ENCODE results near the gene FNIP1.
"Not testable (repeated sequence)": the region's sequence is repeated elsewhere in the genome, so short reads cannot be mapped to it uniquely, and the experiment has no call there.

FNIP1 gene

GRCh38 chr5:131749723-131750470 lies 46.9 kb downstream of the FNIP1 start:
- no peak for DNase-seq

- no peak for DNase-seq
Measured at GRCh38 chr5:131749138-131749537, 47.7 kb downstream of the FNIP1 start.

- no peak for DNase-seq
Measured at GRCh38 chr5:131747180-131748105, 49.4 kb downstream of the FNIP1 start.

DNA sequence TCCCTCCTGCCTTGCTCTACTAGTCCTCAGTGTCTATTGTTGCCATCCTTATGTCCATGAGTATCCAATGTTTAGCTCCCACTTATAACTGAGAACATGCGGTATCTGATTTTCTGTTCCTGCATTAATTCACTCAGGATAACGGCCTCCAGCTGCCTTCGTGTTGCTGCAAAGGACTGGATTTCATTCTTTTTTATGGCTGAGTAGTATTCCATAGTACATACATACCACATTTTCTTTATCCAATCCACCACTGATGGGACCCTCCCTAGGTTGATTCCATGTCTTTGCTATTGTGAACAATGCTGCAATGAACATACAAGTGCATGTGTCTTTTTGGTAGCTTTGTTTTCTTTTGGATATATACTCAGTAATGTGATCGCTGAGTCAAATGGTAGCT lies 50.4 kb downstream of the FNIP1 start:
- no peak for DNase-seq

DNA sequence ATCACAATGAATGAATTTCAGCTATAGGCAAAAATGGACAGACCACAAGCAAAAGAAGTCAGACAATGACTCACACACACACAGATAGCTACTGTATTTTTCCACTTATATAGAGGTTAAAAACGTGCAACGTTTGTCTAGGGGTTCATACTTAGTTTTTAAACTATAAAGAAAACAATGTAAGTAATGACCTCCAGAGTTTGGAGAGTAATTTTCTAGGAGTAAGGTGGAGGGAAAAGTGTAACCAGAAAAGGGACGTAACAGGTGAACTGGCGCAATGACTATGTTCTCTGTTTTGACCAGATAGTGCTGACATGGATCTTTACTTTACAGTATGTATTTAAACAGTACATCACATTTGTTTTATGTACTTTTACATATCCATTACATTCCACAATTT lies 51.1 kb downstream of the FNIP1 start:
- no peak for DNase-seq

GRCh38 chr5:131745155-131745554 lies 51.7 kb downstream of the FNIP1 start:
- no peak for DNase-seq

DNA sequence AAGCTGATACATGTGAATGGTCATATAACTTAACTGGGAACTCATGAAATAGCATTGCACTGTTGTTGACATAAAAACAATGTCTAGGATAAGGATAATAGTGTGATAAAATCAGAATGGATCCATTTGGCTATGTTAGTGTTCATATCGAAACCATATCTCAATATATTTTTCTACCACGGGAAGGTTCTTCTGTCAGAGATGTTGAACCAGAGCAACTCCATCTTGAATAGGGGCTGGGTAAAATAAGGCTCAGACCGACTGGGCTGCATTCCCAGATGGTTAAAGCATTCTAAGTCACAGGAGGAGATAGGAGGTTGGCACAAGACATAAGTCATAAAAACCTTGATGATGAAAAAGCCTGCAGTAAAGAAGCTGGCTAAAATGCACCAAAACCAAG lies 56.3 kb downstream of the FNIP1 start:
- DNase-seq = no peak

- no peak for DNase-seq
Measured at GRCh38 chr5:131735393-131735792, 61.4 kb downstream of the FNIP1 start.

GRCh38 chr5:131734939-131735338 lies 61.9 kb downstream of the FNIP1 start:
- DNase-seq = not testable (repeated sequence)

DNA sequence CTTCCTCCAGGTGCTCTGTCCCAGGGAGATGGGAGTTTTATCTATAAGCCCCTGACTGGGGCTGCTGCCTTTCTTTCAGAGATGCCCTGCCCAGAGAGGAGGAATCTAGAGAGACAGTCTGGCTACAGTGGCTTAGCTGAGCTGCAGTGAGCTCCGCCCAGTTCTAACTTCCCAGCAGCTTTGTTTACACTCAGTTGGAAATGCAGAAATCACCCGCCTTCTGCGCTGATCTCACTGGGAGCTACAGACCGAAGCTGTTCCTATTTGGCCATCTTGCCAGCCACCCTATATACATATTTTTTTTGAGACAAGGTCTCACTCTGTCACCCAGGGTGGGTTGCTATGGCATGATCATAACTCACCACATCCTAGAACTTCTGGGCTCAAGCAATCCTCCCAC lies 67.5 kb downstream of the FNIP1 start:
- DNase-seq = not testable (repeated sequence)

GRCh38 chr5:131724089-131724488 lies 72.7 kb downstream of the FNIP1 start:
- DNase-seq = not testable (repeated sequence)

GRCh38 chr5:131720714-131721113 lies 76.1 kb downstream of the FNIP1 start:
- DNase-seq = no peak

- DNase-seq = no peak
Measured at GRCh38 chr5:131719564-131719963, 77.3 kb downstream of the FNIP1 start.

DNA sequence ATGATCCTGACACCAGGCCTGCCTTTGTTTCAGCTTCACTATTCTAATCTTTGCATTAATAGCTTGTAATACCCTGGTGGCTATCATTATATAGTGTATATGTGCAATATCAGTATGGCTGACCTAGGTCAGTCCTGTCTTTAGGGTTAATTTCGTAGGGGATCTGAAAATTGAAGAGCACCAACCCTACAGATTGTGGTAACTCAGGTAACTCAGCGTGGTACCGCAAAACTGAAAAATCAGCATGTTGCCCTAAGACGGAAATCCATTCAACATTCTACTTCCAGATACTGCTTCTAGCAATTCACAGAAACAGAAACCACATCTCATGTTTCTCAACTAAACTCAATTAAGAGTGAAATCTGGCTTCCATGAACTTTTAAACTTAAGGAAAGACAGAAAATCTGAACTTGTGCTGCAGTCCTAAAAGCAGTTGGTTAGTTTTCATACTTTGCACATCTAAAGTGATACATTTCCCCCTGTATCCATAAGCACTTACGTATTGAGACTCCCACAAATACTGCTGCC lies 78.3 kb downstream of the FNIP1 start:
- DNase-seq = no peak

GRCh38 chr5:131717164-131717563 lies 79.7 kb downstream of the FNIP1 start:
- DNase-seq = not testable (repeated sequence)

- DNase-seq = no peak
Measured at GRCh38 chr5:131716650-131717049, 80.2 kb downstream of the FNIP1 start.

GRCh38 chr5:131710391-131710790 lies 86.4 kb downstream of the FNIP1 start:
- DNase-seq = no peak

- no peak for DNase-seq
Measured at GRCh38 chr5:131709043-131709442, 87.8 kb downstream of the FNIP1 start.

DNA sequence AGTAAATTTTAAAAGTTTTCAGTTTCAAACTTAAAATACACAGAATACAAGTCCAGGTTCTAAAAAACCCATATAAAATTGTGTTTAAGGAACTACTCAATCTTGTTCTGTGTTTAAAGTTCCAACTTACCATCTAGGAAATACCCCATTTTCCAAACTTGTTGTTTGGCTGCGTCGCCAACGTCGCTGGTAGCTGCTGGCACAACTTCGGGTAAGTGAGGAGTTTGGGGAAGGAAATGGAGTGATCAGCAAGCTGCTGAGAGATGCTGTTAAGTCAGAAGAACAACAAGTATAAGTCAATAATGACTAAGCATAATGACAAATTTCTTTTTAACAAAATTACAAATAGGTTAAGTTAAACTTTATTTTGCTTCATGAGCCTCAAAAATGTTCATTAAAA lies 90.5 kb downstream of the FNIP1 start:
- DNase-seq = no peak

DNA sequence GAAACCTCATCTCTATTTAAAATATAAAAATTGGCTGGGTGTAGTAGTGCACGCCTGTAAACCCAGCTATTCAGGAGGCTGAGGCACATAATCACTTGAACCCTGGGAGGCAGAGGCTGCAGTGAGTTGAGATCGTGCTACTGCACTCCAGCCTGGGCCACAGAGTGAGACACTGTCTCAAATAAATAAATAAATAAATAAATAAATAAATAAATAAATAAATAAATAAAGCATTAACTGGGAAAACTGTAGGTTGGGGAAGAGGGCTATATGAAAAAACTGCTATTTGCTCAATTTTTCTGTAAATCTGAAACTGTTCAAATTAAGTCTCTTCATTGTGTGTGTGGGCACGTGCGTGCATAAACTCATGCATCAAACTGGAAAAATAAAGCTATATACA lies 101.9 kb downstream of the FNIP1 start:
- DNase-seq = no peak

GRCh38 chr5:131693894-131694293 lies 102.9 kb downstream of the FNIP1 start:
- no peak for DNase-seq

DNA sequence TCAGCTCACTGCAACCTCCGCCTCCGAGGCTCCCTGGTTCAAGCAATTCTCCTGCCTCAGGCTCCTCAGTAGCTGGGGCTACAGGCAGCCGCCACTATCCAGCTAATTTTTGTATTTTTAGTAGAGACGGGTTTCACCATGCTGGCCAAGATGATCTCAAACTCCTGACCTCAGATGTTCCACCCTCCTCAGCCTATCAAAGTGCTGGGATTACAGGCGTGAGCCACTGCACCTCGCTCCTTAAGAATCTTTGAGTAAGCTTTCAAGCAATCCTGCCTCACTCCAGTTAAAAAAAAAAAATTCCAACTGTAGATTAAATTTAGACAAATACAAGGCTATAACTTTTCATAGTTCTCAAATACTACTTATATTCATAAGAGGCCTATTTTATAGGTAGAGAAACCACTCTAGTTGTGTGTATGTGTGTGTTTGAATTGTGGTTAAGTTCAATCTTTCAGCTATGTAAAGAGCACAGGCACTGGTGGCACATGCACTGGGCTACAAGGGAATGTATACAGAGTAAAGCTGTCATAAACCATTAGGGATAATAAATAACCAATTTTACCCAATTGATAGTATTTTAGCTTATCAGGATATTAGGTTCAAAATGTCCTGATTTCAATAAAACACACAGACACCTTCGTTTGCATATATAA lies 111.2 kb downstream of the FNIP1 start:
- no peak for DNase-seq

- no peak for DNase-seq
Measured at GRCh38 chr5:131684595-131684994, 112.2 kb downstream of the FNIP1 start.
